Body of pancreas (tissue), 4 donors: ENCODE data around the gene SLC35F3.

Experiments used
- CTCF ChIP-seq, 7 experiments: fragments of 450-650 bp in 4 of 7; fragments of 200-600 bp in 3 of 7; sonication (generic) in 3 of 7; IDR thresholded peaks; one replicate each; pipeline ENCODE4 v1.5.1; 2016 to 2019; ENCODE audit warnings: antibody characterized with exemption in 7 of 7
- POLR2A ChIP-seq, 3 donors: fragments of 450-650 bp; IDR thresholded peaks; one replicate each; pipeline ENCODE4 v1.6.1; 2016; ENCODE audit warnings: antibody characterized with exemption in 3 of 3, mild to moderate bottlenecking in 2 of 3

- TF ChIP-seq CTCF (IDR thresholded peaks at IDR 0.05) (no peak), POLR2A (IDR thresholded peaks at IDR 0.05) (no peak)
Observed at GRCh38 chr1:234108921-234109320, 204.4 kb downstream of the SLC35F3 start.
